Astrocyte (in vitro differentiated cells and primary cell): ENCODE results near the gene PWP2. TPM values are rescaled to one million over a fixed set of nuclear protein-coding genes. Genes with fewer than 3 reads are reported as not detected.
"Not testable (repeated sequence)": the region's sequence is repeated elsewhere in the genome, so short reads cannot be mapped to it uniquely, and the experiment has no call there.

Experiments used
- DNase-seq: peaks from one replicate; pipeline ENCODE4 v3.0.0-alpha.2; 2010; ENCODE audit warnings: low read depth
- FAIRE-seq: peaks from 2 replicates; lab custom pipeline; 2011; peaks lifted over from hg19 to GRCh38; lab: Jason Lieb, UNC
- H2AFZ ChIP-seq: 2 replicates; pipeline ENCODE4 v1.6.0; 2012; ENCODE audit warnings: low read depth, low read length, inconsistent platforms
- H3K27ac ChIP-seq: 2 replicates; pipeline ENCODE4 v1.5.1; 2011; ENCODE audit warnings: low read depth, low read length, inconsistent platforms
- H3K27me3 ChIP-seq: 2 replicates; pipeline ENCODE4 v1.6.0; 2011; ENCODE audit warnings: low read length, inconsistent platforms; ENCODE audit not compliant: insufficient read depth
- H3K36me3 ChIP-seq: 2 replicates; pipeline ENCODE4 v1.5.1; 2011; ENCODE audit warnings: low read length, inconsistent platforms; ENCODE audit not compliant: insufficient read depth
- H3K4me1 ChIP-seq: 2 replicates; pipeline ENCODE4 v1.5.1; 2011; ENCODE audit warnings: low read length, inconsistent platforms; ENCODE audit not compliant: insufficient read depth
- H3K4me2 ChIP-seq: 2 replicates; pipeline ENCODE4 v1.6.0; 2012; ENCODE audit warnings: low read length, inconsistent platforms
- H3K4me3 ChIP-seq: 2 replicates; pipeline ENCODE4 v1.5.1; 2011; ENCODE audit warnings: low read depth, mild to moderate bottlenecking, low read length, inconsistent platforms; ENCODE audit not compliant: insufficient read depth
- H3K79me2 ChIP-seq: 2 replicates; pipeline ENCODE4 v1.6.0; 2012; ENCODE audit warnings: mild to moderate bottlenecking, low read length, inconsistent platforms; ENCODE audit not compliant: insufficient read depth
- H3K9ac ChIP-seq: 2 replicates; pipeline ENCODE4 v1.6.0; 2012; ENCODE audit warnings: mild to moderate bottlenecking, low read length, inconsistent platforms
- H3K9me3 ChIP-seq: 2 replicates; pipeline ENCODE4 v1.5.1; 2012; ENCODE audit warnings: low read depth, mild to moderate bottlenecking, low read length, inconsistent platforms; ENCODE audit not compliant: insufficient read depth
- H4K20me1 ChIP-seq: 2 replicates; pipeline ENCODE4 v1.6.0; 2012; ENCODE audit warnings: low read length, inconsistent platforms; ENCODE audit not compliant: insufficient read depth
- H3K27ac Mint-ChIP-seq: one replicate; pipeline ENCODE4 v1.8.0; 2021; ENCODE audit warnings: mild to moderate bottlenecking, mixed read lengths; ENCODE audit not compliant: unreplicated experiment
- H3K27me3 Mint-ChIP-seq: one replicate; pipeline ENCODE4 v1.8.0; 2021; ENCODE audit warnings: low read depth, mixed read lengths; ENCODE audit not compliant: unreplicated experiment
- H3K36me3 Mint-ChIP-seq: one replicate; pipeline ENCODE4 v1.8.0; 2021; ENCODE audit warnings: low read depth, mixed read lengths; ENCODE audit not compliant: unreplicated experiment
- H3K4me1 Mint-ChIP-seq: one replicate; pipeline ENCODE4 v1.8.0; 2021; ENCODE audit warnings: low read depth, mixed read lengths; ENCODE audit not compliant: unreplicated experiment
- H3K4me3 Mint-ChIP-seq: one replicate; pipeline ENCODE4 v1.8.0; 2021; ENCODE audit warnings: mild to moderate bottlenecking, moderate library complexity, mixed read lengths; ENCODE audit not compliant: unreplicated experiment
- H3K9me3 Mint-ChIP-seq: one replicate; pipeline ENCODE4 v1.8.0; 2021; ENCODE audit warnings: mild to moderate bottlenecking, mixed read lengths; ENCODE audit not compliant: unreplicated experiment
- total RNA-seq: library from RNA; stranded (reverse); gene quantifications from 2 replicates; pipeline ENCODE4 v1.2.1, GENCODE V29; 2021

PWP2 gene
- total RNA-seq, 1 donor from 2014 or later, result 17.1 TPM

- H3K36me3 Mint-ChIP-seq, DNase-seq, H3K27ac ChIP-seq, H3K9me3 Mint-ChIP-seq, FAIRE-seq, H3K4me1 Mint-ChIP-seq, H3K9me3 ChIP-seq, H3K27me3 ChIP-seq, H3K27ac Mint-ChIP-seq, H3K4me3 Mint-ChIP-seq, H3K27me3 Mint-ChIP-seq, H3K4me1 ChIP-seq, H3K36me3 ChIP-seq, H3K9ac ChIP-seq, H3K79me2 ChIP-seq, H4K20me1 ChIP-seq, H3K4me2 ChIP-seq, H3K4me3 ChIP-seq, H2AFZ ChIP-seq: not testable (repeated sequence)
Observed at GRCh38 chr21:44170863-44171262, 63.7 kb downstream of the PWP2 start.

- H3K4me1 Mint-ChIP-seq, H3K36me3 Mint-ChIP-seq, H3K27me3 Mint-ChIP-seq, H3K4me3 Mint-ChIP-seq, H3K36me3 ChIP-seq, H4K20me1 ChIP-seq, H3K9me3 ChIP-seq, DNase-seq, H3K27ac Mint-ChIP-seq, FAIRE-seq, H3K9me3 Mint-ChIP-seq, H3K79me2 ChIP-seq, H3K4me2 ChIP-seq, H3K27ac ChIP-seq, H2AFZ ChIP-seq, H3K9ac ChIP-seq, H3K27me3 ChIP-seq, H3K4me3 ChIP-seq, H3K4me1 ChIP-seq: not testable (repeated sequence)
Observed at GRCh38 chr21:44171962-44172572, 64.9 kb downstream of the PWP2 start.

GRCh38 chr21:44172741-44173140 is 65.5 kb downstream of the PWP2 start:
- H3K9ac ChIP-seq, H3K4me1 Mint-ChIP-seq, H3K4me3 Mint-ChIP-seq, H3K4me2 ChIP-seq, H3K27ac ChIP-seq, H3K4me1 ChIP-seq, H3K27me3 ChIP-seq, H3K4me3 ChIP-seq, H3K9me3 Mint-ChIP-seq, H3K27ac Mint-ChIP-seq, H3K36me3 Mint-ChIP-seq, FAIRE-seq, H3K9me3 ChIP-seq, H3K27me3 Mint-ChIP-seq, H2AFZ ChIP-seq, H3K36me3 ChIP-seq, H3K79me2 ChIP-seq, DNase-seq, H4K20me1 ChIP-seq: not testable (repeated sequence)

GRCh38 chr21:44175189-44175588 is 68.0 kb downstream of the PWP2 start:
- H3K4me3 ChIP-seq, H3K27me3 Mint-ChIP-seq, H2AFZ ChIP-seq, H3K36me3 ChIP-seq, H3K9me3 ChIP-seq, H3K36me3 Mint-ChIP-seq, H3K27me3 ChIP-seq, H3K9me3 Mint-ChIP-seq, H4K20me1 ChIP-seq, H3K79me2 ChIP-seq, H3K4me1 Mint-ChIP-seq, FAIRE-seq, H3K27ac ChIP-seq, H3K27ac Mint-ChIP-seq, H3K9ac ChIP-seq, DNase-seq, H3K4me1 ChIP-seq, H3K4me3 Mint-ChIP-seq, H3K4me2 ChIP-seq: not testable (repeated sequence)

GRCh38 chr21:44176127-44176526 is 68.9 kb downstream of the PWP2 start:
- H3K4me3 Mint-ChIP-seq, H3K27me3 Mint-ChIP-seq, H3K9me3 Mint-ChIP-seq, H3K9me3 ChIP-seq, H3K36me3 Mint-ChIP-seq, H4K20me1 ChIP-seq, FAIRE-seq, H3K4me1 ChIP-seq, H3K36me3 ChIP-seq, H3K4me3 ChIP-seq, H3K9ac ChIP-seq, H3K4me2 ChIP-seq, H3K27ac Mint-ChIP-seq, DNase-seq, H3K27me3 ChIP-seq, H2AFZ ChIP-seq, H3K4me1 Mint-ChIP-seq, H3K27ac ChIP-seq, H3K79me2 ChIP-seq: not testable (repeated sequence)
